ENCODE data around the gene EDA.

Gene EDA

DNA sequence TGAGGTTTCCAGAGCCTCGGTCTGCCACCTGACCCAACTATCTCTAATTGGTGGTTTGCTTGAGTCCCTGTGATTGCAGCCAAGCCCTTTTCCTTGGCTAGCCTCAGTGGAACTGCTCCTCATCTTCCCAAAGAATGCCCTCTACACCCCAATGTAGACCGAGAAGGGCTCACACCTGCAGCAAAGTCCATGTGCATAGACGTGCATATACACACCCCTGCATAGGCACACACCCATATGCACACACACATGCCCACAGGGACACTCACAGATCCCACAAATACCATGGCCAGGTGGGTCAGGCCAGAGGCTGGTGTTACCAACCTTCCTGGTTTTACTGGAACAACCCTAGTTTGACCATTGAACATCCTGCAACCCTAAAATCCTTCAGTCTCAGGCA lies 433.5 kb downstream of the EDA start:
- Histone ChIP-seq H3K79me2 (no peaks in the 10 kb centered on the region), H3K27me3 (ENCODE audit: control insufficient read depth, insufficient read depth, low read length) (no peaks in the 10 kb centered on the region), H2AFZ (no peak overlapping the region), H3K4me3 (ENCODE audit: low read depth, low read length) (no peak overlapping the region), H3K36me3 (ENCODE audit: control insufficient read depth, insufficient read depth, low read length) (no peaks in the 10 kb centered on the region), H3K9ac (no peak overlapping the region), H3K27ac (no peak overlapping the region), H3K4me1 (no peaks in the 10 kb centered on the region), H3K9me3 (ENCODE audit: control insufficient read depth, low read length) (no peaks in the 10 kb centered on the region), H3K4me2 (ENCODE audit: low read length) (no peak overlapping the region)
- TF ChIP-seq, protein P1, sequence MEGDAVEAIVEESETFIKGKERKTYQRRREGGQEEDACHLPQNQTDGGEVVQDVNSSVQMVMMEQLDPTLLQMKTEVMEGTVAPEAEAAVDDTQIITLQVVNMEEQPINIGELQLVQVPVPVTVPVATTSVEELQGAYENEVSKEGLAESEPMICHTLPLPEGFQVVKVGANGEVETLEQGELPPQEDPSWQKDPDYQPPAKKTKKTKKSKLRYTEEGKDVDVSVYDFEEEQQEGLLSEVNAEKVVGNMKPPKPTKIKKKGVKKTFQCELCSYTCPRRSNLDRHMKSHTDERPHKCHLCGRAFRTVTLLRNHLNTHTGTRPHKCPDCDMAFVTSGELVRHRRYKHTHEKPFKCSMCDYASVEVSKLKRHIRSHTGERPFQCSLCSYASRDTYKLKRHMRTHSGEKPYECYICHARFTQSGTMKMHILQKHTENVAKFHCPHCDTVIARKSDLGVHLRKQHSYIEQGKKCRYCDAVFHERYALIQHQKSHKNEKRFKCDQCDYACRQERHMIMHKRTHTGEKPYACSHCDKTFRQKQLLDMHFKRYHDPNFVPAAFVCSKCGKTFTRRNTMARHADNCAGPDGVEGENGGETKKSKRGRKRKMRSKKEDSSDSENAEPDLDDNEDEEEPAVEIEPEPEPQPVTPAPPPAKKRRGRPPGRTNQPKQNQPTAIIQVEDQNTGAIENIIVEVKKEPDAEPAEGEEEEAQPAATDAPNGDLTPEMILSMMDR (IDR thresholded peaks at IDR 0.05): no peak

DNA sequence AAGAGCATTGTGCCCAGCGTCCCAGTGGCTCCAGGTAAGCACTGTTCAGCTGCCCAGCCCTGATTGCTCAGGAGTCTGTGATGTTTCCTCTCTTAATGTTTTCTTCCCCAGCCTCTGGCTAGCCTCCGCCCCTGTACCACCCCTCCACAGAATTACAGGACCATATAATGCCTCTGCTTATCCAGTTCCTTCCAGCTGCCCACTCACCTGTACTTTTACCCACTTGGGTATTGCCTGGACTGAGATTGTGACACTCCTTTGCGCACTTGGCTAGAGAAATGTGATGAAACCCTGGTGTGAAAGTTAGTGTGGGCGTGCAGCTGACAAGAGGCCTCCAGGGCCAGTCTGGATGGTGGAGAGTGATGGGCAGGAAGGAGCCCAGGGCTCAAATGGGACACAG lies 434.0 kb downstream of the EDA start, which contains the start of gene AWAT2:
TSS of gene AWAT2 (minus strand) at position 14 of the 400 bp plus-strand sequence. CDS start at position 8, 6 bp downstream.
- no peak within 1 kb of the TSS for H3K4me2 ChIP-seq (ENCODE audit: low read length)
- no peak within 1 kb of the TSS for H3K4me3 ChIP-seq (ENCODE audit: low read depth, low read length)
- no peaks in the 10 kb centered on the region for H3K27me3 ChIP-seq (ENCODE audit: control insufficient read depth, insufficient read depth, low read length)
- no peak within 1 kb of the TSS for H2AFZ ChIP-seq
- no peak within 1 kb of the TSS for H3K27ac ChIP-seq
- no peaks in the 10 kb centered on the region for H3K79me2 ChIP-seq
- H3K9me3 ChIP-seq (ENCODE audit: control insufficient read depth, low read length): no peaks in the 10 kb centered on the region
- no peaks in the 10 kb centered on the region for H3K36me3 ChIP-seq (ENCODE audit: control insufficient read depth, insufficient read depth, low read length)
- TF ChIP-seq, protein P1 (IDR thresholded peaks at IDR 0.05): no peak
- H3K9ac ChIP-seq: no peak within 1 kb of the TSS
- no peaks in the 10 kb centered on the region for H3K4me1 ChIP-seq

- Histone ChIP-seq H3K27me3 (ENCODE audit: control insufficient read depth, insufficient read depth, low read length) (no peaks in the 10 kb centered on the region), H3K9me3 (ENCODE audit: control insufficient read depth, low read length) (no peaks in the 10 kb centered on the region), H3K27ac (no peak overlapping the region), H3K79me2 (no peaks in the 10 kb centered on the region), H3K4me1 (no peaks in the 10 kb centered on the region), H3K4me2 (ENCODE audit: low read length) (no peak overlapping the region), H3K9ac (no peak overlapping the region), H2AFZ (no peak overlapping the region), H3K4me3 (ENCODE audit: low read depth, low read length) (no peak overlapping the region), H3K36me3 (ENCODE audit: control insufficient read depth, insufficient read depth, low read length) (no peaks in the 10 kb centered on the region)
- TF ChIP-seq, protein P1 (IDR thresholded peaks at IDR 0.05): no peak
Measured at GRCh38 chrX:70052895-70053615, 437.1 kb downstream of the EDA start.

DNA sequence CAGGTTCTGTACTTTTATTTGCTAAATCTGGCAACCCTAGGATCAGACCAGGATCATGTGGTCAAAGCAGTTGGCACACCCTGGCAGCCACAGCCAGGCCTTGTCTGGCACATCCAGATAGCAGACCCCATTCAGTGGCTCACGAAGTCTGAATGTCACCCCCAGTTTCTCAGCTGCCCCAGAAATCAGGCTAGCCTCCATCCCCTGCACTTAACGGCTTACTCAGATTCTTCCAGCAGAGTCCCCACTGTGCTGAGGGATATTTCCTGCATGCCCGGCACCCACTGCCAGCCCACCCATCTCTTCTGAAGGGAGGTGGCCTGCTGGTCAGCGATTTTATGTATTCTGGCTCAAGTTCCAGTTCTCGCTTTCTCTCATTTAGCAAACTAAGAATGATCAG lies 438.5 kb downstream of the EDA start:
- no peak overlapping the region for H2AFZ ChIP-seq
- H3K9me3 ChIP-seq (ENCODE audit: control insufficient read depth, low read length): no peaks in the 10 kb centered on the region
- no peak overlapping the region for H3K4me2 ChIP-seq (ENCODE audit: low read length)
- H3K36me3 ChIP-seq (ENCODE audit: control insufficient read depth, insufficient read depth, low read length): no peaks in the 10 kb centered on the region
- H3K27me3 ChIP-seq (ENCODE audit: control insufficient read depth, insufficient read depth, low read length): no peaks in the 10 kb centered on the region
- no peaks in the 10 kb centered on the region for H3K4me1 ChIP-seq
- H3K27ac ChIP-seq: no peak overlapping the region
- TF ChIP-seq, protein P1 (IDR thresholded peaks at IDR 0.05): no peak
- no peaks in the 10 kb centered on the region for H3K79me2 ChIP-seq
- no peak overlapping the region for H3K4me3 ChIP-seq (ENCODE audit: low read depth, low read length)
- no peak overlapping the region for H3K9ac ChIP-seq

GRCh38 chrX:70062076-70062475 lies 446.2 kb downstream of the EDA start, which contains the start of gene OTUD6A:
TSS of gene OTUD6A (plus strand) at chrX:70062457. CDS start at chrX:70062525, 68 bp downstream.
- no peak within 1 kb of the TSS for H3K27ac ChIP-seq
- no peaks in the 10 kb centered on the region for H3K27me3 ChIP-seq (ENCODE audit: control insufficient read depth, insufficient read depth, low read length)
- no peak within 1 kb of the TSS for H2AFZ ChIP-seq
- H3K9ac ChIP-seq: no peak within 1 kb of the TSS
- no peaks in the 10 kb centered on the region for H3K79me2 ChIP-seq
- H3K4me3 ChIP-seq (ENCODE audit: low read depth, low read length): no peak within 1 kb of the TSS
- no peaks in the 10 kb centered on the region for H3K9me3 ChIP-seq (ENCODE audit: control insufficient read depth, low read length)
- H3K4me1 ChIP-seq: no peaks in the 10 kb centered on the region
- H3K4me2 ChIP-seq (ENCODE audit: low read length): no peak within 1 kb of the TSS
- no peaks in the 10 kb centered on the region for H3K36me3 ChIP-seq (ENCODE audit: control insufficient read depth, insufficient read depth, low read length)
- TF ChIP-seq, protein P1 (IDR thresholded peaks at IDR 0.05): no peak
